GM18511 (cell line): ENCODE results near the gene PPFIA1.

Experiments
- ATAC-seq: cut with Tn5 transposase; IDR thresholded peaks from one replicate; pipeline ENCODE4 v1.9.1; 2021; ENCODE audit warnings: mild to moderate bottlenecking, moderate library complexity; ENCODE audit not compliant: unreplicated experiment

PPFIA1 gene

DNA sequence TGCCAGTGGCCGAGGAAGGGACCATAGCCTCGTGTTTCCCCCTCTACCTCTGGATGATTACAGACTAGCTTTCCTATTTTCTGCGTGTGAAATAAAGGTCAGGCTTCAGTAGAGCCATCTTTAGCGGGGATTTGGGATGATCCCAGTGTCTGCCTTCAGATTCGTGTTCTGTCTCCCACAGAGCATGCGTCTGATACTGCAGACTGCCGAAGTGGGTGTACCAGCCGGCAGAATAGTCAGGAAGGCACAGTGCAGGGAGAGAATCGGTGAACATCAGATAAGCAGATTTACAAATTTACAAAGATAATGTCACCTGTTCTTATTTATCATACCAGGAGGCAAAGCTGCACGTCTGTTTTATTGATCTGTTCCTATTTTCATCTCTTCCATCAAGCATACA is 138.9 kb downstream of the PPFIA1 start:
- no peak for ATAC-seq

DNA sequence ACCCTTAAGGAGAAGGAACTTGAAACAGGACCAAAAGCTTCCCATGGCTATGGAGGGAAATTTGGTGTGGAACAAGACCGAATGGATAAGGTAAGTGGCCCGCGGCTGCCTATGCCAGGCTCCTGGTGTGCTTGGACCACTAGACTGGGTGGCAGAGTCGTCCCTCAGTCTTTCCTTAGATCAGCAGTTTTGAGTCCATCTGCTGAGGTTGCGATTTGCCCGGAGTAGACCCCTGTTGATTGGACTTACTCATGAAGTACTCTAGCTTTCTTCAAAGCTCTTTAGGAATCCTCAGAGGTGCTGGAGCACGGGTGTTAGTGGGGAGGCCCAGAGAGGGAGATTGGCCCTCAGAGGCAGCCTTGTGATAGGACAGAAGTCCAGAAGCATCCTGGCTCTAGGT is 139.4 kb downstream of the PPFIA1 start:
- ATAC-seq, result no peak

DNA sequence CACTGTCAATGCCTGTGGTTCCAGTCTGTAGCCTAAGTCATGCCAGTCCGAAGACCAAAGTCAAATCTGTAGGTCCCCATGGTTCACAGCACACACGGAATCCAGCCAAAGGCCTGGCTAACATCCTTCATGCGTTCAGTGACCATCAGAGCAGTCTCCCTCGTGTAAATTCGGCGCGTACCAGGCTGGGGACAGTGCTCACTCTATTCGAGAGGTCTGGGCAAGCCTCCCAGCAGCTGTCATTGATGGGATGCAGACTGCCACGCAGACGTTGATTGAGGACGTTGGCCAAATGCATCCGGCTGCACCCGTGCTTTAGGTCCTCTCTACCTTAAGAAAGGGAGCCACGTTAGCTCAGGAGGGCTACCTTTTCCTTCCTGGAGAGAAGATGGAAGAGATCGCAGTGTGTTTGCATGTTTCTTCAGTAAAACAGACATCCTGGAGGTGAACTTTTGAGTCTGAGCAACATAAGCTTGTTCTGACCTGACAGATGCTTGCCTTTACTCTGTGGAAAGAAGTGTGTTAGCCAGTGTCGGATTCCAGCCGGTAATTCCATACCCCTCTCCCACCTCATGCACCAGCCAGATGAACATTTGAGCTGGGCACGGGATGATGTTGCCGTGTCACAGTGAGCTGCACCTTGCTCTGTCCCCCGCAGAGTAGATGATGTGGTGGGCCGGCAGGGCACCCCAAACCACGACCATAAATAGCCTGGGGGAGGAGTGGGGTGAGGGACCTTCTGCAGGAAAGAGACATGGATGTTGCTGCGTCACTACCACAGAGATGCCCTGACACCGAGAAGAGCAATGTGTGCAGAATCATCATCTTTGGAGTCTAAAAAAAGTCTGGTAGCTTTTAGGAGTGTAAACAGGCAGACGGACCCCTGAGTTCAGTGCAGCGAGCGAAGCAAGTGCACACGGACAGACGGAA is 140.1 kb downstream of the PPFIA1 start:
- no peak for ATAC-seq

DNA sequence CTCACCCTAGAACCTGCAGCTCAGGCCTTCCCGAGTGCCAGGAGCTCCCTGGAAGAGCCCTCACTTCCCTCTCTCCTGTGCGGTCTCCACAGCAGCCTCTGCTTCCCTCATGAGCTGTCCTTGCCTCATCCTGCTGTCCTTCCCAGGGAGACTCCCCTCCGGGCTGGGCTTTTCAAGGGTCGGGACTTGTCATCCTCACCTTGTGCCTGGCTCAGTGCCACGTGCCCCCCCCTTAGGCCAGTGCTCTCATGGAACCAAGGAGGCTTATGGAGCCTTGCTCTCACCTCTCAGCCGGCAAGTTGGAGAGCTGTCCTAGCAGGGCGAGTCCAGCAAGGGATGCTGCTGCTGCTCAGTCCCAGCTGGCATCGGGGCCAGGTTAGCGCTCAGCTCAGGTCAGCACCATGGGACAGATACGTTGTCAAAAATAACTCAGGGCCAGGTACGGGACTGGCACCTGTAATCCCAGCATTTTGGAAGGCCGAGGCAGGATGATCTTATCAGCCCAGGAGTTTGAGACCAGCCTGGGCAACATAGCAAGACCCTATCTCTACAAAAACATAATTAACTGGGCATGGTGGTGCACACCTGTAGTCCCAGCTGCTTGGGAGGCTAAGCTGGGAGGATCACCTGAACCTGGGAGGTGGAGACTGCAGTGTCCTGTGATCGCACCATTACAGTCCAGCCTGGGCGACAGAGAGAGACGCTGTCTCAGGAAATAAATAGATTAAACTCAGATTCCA is 141.4 kb downstream of the PPFIA1 start:
- ATAC-seq, result no peak

DNA sequence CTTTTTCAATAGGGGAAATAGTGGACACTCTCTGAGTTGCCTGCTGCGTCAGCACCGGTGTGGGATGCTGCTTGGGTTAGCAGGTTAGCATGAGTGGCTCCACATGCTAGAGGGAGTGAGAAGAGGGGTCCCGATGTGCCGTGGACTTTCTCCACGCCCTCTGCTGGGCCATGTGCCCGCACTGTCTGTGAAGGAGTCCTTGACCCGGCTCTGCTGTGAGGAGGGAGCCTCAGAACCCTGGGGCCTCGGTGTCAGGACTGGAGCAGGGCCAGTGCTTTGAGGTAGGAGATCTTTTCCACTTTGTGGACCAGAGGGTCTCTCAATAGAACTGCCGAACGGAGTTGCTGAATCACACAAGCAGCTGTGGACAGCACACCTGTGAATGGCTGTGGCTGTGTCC is 142.7 kb downstream of the PPFIA1 start:
- no peak for ATAC-seq

DNA sequence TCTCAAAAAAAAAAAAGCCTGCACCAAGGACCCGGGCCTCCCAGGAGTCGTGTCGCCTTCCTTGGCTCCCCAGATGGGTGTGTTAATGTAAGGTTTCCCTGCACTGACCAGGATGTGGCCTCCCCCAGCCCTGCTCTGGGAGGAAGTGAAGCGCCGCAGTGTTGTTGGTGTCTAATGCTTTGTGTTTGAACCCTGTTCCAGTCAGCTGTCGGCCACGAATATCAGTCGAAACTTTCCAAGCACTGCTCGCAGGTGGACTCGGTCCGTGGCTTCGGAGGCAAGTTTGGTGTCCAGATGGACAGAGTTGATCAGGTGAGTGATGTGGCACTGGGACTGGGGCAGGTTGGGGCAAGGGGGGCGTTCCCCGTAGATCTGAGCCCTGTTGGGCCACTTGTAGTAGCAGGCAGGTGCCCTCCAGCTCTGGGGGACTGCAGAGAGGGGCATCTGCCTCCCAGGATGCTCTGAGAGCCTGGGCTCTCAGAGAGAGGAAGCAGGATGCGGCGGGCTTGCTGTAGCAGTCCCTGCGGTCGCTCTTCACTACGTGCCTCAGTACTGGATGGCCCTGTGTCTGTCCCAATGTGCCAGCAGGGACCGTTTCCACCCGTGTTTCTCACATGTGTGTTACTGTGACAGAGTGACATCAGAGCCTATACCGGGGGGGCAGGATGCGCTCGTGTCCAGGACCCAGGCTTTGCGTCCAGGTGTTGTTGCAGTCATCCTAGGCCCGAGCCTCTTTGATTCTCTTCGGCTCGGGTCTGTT is 144.0 kb downstream of the PPFIA1 start:
- ATAC-seq, result no peak

DNA sequence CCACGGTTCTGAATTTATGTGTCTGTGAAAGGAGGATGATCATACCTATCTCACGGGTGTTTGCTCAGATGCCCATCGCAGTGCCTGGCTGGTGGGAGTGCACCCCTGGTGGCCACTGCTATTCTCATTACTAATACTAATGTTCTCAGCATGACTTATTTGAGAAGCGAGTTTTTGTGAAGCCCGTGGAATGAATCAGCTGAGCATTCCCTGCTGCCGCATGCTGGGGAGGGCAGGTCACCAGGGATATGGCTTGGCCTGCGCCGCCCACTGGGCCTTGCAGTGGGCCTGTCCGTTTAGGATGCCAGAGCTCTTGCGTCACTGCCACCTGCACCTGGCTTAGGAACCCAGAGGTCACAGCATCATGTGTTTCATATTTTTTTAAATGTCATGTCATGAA is 144.7 kb downstream of the PPFIA1 start:
- no peak for ATAC-seq

DNA sequence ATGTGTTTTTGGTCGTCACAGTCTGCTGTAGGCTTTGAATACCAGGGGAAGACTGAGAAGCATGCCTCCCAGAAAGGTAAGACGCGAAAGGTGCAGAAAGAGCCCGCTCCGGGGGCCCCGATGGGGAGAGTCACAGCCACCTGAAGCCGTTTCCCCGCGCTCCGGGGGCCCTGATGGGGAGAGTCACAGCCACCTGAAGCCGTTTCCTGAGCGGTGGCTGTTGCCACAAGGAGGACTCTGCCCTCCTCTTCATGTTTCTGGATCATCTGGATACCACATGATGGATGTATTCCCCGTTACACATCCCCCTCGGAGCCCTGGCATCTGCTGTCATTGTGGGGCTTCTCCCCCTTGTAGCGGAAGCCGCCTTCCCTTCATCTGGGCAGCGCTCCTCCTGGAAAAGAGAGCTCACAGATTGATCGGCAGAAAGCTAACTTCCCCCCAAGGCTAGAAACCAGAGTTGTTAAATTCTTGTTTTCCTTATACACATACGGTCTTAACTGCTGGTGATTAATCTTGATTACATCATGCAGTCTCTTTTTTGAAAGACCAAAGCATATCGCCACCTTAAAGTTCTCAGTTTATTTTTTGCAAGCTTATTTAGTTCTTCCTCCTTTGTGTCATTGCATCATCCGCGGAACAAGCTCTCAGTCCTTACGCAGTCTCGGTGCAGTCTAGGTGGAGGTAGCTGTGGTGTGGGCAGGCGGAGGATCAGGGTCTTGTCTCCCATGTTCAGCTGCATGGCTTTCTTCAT is 145.3 kb downstream of the PPFIA1 start:
- no peak for ATAC-seq

DNA sequence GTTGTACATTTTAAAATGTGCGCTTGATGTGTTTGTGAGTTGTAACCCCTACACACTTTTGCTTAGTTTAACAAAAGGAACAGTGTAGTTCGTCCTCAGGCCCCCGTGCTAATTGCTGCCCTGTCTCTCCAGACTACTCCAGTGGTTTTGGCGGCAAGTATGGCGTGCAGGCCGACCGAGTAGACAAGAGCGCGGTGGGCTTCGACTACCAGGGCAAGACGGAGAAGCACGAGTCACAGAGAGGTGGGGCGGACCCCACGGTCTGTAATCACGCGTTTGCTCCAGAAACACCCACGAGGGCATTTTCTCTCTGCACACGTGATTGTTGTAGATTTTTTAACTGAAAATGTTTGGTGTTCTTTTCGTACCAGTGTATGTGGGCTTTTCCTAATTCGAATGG is 146.4 kb downstream of the PPFIA1 start:
- ATAC-seq, result no peak

DNA sequence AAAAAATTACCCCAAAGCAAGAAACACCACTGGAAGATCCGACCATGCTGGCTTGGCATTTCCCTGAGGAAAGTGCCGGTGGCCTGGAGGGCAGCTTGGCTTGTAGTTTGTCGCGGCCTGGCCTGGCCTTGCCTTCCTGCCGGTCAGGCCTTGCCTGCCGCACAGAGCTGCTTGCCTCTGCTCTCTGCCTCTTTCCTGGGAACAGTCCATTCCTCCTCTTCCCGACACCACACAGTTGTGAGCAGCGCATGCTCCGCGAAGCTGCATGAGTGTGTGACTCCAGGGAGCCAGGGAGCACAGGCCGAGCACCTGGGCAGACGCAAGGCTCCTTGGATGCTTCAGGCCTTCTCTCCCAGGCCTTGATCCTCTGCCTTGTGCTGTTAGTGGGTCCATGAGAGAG is 147.6 kb downstream of the PPFIA1 start:
- ATAC-seq, result no peak

DNA sequence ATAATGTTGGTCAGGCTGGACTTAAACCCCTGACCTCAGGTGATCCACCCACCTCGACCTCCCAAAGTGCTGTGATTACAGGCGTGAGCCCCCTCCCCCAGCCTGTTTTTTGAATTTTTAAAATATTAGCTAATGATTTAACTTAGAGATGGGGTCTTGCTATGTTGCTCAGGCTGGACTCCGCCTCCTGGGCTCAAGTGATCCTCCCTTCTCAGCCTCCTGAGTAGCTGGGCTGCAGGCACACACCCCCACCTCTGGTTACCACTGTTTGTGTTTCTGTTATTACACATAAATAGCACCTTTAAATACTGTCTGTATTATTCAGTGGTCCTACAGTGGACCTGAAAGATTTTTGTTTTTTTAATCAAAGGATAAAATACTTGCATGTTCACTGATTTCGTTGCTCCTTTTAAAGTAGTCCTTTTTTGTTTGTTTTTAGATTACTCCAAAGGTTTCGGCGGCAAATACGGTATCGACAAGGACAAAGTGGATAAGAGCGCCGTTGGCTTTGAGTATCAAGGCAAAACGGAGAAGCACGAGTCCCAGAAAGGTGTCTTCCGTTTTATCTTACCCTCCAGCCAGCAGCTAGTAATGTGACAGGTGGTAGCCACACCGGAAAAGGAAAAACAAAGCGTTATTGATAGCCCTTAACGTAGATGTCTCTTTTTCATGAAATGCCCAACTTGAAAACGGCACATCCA is 149.0 kb downstream of the PPFIA1 start:
- no peak for ATAC-seq

DNA sequence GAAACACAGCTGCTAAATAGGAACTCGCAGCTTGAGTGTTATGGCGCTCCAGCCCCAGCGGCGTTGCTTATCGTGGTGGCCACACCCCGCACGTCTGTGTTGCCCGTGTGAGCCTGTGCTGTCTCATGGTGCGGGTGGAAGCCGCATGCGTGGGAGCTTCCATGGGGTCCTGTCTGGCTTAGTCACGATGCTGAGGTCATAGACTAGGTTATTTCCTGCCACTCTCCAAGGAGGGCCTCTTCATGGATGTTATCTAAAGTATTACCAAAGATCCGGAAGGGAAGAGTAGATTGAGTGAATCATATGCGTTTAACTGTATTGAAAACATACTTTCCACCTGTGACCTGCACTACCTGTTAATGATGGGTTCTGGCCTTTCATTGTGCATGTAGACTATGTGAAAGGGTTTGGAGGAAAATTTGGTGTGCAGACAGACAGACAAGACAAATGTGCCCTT is 149.5 kb downstream of the PPFIA1 start:
- ATAC-seq, result no peak

DNA sequence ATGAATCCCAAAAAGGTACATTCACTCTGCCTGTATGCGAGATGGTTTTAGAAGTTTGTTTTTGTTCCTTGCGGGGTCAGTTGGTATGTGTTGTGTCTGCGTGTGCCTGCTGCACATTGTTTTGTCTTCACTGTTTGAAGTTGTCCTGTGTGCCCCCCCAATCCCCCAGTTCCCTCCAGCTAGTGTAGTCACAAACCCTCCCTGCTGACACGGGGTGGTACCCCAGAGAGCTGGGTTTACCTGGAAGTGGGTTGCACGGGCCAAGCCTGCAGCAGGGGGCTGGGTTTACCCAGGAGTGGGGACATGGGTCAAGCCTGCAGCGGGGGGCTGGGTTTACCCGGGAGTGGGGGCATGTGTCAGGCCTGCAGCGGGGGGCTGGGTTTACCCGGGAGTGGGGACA is 150.0 kb downstream of the PPFIA1 start:
- no peak for ATAC-seq

DNA sequence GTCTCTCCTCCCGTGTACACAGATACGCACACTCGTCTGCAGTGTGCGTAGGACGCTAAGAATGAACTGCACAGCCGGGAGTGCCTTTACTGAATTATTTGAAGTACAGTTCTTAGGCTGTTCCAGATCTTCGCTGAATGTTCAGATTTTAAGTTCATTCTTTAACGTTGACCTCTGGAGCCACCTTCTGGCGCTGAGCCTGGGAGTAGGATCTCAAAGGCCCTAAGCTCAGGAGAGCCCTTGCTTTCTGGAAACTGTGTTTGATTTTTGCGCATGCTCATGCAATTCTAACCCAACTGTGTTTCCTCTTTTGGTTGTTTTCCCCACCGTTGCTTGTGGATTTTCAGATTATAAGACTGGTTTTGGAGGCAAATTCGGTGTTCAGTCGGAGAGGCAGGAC is 150.6 kb downstream of the PPFIA1 start:
- no peak for ATAC-seq

DNA sequence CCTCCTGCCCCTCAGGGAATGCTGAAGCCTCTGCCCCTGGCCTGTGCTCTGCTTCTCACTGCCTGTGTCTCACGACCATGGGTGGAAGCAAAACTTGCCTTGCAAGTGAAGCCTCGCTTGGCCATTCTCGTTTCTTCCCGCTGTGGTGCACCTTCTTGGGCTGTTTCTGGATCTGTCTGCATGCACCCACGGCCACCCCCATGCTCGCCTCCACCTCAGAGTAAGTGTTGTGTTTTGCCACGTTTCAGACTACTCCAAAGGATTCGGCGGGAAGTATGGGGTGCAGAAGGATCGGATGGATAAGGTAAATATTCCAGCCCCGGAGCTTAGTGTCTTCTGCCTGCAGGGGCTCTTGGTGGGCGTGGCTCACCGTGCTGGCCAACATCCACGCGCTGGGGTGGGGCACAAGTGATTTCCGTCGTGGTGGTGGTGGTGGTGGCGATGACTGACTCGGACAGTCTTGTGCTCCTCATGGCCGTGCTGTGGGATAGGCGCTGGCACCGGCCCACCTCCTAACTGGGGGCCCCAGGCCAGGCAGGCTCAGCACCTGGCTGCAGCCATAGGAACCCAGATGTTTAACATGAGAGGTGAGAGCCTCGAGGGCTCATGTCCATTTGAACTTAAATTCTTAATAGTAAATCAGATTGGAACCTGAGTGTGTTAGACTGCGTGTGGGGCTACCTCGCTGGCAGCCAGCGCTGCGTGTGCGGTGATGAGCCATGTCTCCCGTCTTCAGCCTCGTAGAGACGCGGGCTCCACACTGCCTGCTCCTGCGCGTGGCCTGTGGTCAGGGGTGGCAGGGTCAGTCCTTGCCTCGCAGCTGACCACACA is 152.4 kb downstream of the PPFIA1 start:
- no peak for ATAC-seq

DNA sequence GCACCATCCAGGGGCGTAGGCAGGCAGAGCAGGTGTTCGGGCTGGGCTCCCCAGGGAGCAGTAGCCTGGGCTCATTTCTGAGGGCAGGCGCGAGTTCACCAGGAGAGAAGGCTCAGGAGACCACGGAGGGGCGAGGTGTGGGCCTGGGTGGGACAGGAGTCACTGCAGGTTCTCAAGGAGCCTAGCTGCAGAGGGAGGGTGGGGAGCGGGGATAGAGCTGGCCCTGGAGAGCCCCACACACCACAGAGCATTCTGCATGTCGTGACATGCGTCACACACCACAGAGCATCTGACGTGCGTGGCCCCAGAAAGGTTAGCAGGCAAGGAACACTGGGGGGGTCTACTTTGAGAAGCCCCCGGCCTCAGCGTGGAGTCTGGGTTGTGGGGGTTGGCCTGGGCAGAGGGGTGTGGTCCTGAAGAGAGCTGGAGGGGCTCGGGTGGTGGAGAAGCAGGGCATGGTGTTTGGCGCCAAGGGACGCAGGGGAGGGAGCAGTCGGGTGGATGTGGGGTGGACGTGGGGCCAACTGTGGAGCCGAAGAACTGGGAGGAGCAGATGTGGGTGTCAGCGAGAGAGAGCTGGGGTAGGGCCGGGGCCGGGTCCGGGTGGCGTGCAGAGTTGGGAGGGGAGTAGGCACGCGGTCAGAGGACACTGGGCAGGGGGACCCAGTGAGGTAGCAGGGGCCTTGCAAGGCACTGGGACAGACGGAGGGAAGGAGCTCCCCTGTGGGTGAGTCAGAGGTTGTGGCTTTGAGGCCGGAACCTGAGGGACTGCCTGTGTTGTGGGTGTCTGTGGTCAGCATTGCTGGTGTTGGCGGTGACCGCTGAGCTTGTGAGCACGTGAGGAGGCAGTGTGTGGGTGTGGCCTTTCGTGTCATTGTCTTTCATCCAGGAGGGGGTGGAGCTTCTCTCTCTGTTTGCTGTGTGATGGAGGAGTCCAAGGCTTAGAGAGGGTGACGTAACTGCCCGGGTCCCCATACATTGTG is 153.3 kb downstream of the PPFIA1 start:
- no peak for ATAC-seq

DNA sequence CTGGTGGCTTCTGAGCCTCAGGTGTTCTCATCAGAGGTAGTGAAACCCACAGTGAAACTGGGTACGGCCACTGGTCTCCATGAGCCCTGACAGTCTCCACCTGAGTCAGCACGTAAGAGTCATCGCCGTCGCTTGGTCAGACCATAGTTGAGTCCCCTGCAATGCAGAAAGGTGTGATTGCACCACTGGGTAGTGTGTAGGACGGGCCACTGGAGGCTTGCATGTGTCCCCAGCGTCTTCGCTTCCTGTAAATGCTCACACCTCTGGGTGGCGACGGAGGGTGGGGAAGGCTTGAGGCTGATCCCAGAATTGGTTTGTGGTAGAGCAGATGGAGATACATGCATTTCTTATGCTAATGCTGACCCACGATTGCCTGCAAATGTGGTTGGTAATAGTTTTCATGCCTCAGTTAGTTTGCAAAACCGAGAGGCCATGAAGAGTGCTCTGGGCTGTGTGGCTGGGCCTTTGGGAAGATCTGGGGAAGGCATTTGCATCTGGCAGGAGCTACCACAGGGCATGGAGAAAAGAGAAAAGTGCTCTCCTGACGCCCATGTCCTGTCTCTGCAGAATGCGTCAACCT is 154.4 kb downstream of the PPFIA1 start:
- no peak for ATAC-seq

DNA sequence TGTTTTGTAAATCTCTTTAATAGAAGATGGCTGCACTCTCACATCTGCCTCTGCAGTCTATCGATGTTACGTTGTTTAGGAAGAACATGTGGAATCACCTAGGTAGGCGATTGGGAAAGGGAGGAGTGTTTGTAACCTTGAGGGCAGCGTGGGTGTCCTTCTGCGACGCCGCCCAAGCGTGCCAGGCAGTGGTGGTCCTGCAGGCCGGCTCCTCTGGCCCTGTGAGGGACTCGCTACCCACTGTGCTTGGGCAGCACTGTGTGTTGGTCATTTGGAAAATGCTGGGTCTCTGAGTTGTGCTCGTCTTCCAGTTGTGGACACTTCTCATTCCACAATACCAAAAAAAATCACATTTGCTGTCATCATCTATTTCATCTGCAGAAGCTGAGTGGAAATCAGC is 156.9 kb downstream of the PPFIA1 start:
- ATAC-seq, result no peak
